HepG2 (cell line): ENCODE measurements around the gene SMYD1. TPM values are rescaled to one million over a fixed set of nuclear protein-coding genes. Genes with fewer than 3 reads are reported as not detected.
A peak's percentile ranks its signal among the peaks of the same experiment; 100 is the strongest.

Source experiments
- CAMTA2 ChIP-seq: sonication (generic); formaldehyde crosslinking; IDR thresholded peaks from 2 replicates; pipeline ENCODE4 v1.4.0; 2020; ENCODE audit warnings: mild to moderate bottlenecking, missing genetic modification reagents, borderline replicate concordance
- EP300 ChIP-seq, 3 experiments: sonication (generic) in 1 of 3; formaldehyde crosslinking in 1 of 3; IDR thresholded peaks; 2 replicates each; pipeline versions ENCODE4 v1.5.1 to v1.6.1; 2011 to 2020; ENCODE audit warnings: low read depth in 2 of 3, low read length in 2 of 3, borderline replicate concordance in 1 of 3, improper control_type of control experiment in 1 of 3, mild to moderate bottlenecking in 1 of 3, missing genetic modification reagents in 1 of 3, moderate library complexity in 1 of 3
- FOXJ3 ChIP-seq: sonication (generic); formaldehyde crosslinking; IDR thresholded peaks from 2 replicates; pipeline ENCODE4 v1.4.0; 2020; ENCODE audit warnings: missing genetic modification reagents, mild to moderate bottlenecking, borderline replicate concordance
- MBD4 ChIP-seq: IDR thresholded peaks from 2 replicates; pipeline ENCODE4 v1.6.1; 2012; ENCODE audit warnings: low read length, inconsistent platforms, borderline replicate concordance
- POLR2AphosphoS5 ChIP-seq: IDR thresholded peaks from 2 replicates; pipeline ENCODE4 v1.6.1; 2012; ENCODE audit warnings: low read depth, low read length
- ZNF430 ChIP-seq: sonication (generic); formaldehyde crosslinking; IDR thresholded peaks from 2 replicates; pipeline ENCODE4 v1.9.0; 2021; ENCODE audit warnings: mild to moderate bottlenecking, missing genetic modification reagents
- ZNF567 ChIP-seq: sonication (generic); formaldehyde crosslinking; IDR thresholded peaks from 2 replicates; pipeline ENCODE4 v1.8.1; 2023; ENCODE audit warnings: mild to moderate bottlenecking, missing genetic modification reagents, borderline replicate concordance
- ZNF761 ChIP-seq: sonication (generic); formaldehyde crosslinking; conservative IDR thresholded peaks from 2 replicates; pipeline ENCODE4 v1.4.0; 2020; ENCODE audit warnings: mild to moderate bottlenecking, missing genetic modification reagents
- ZNF788 ChIP-seq: sonication (generic); formaldehyde crosslinking; IDR thresholded peaks from 2 replicates; pipeline ENCODE4 v1.5.0; 2020; ENCODE audit warnings: mild to moderate bottlenecking, missing genetic modification reagents, borderline replicate concordance
- polyA plus RNA-seq, 8 experiments: library from polyadenylated mRNA; depleted of rRNA in 3 of 8; stranded (reverse) in 7 of 8; unstranded in 1 of 8; fragments of >200 nt; fragmentation: Illumina TruSeq in 4 of 8; extraction: Trizol in 4 of 8; gene quantifications; 2 replicates each; pipeline versions ENCODE4 v1.2.1 to v1.2.3, GENCODE V29; 2011 to 2016; ENCODE audit warnings: low read depth in 4 of 8, missing spikeins in 1 of 8, mixed read lengths in 1 of 8; ENCODE audit not compliant: insufficient read depth in 1 of 8
- total RNA-seq, 5 experiments: library from RNA; depleted of rRNA; stranded (reverse); fragments of >200 nt; fragmentation: Illumina TruSeq; extraction: Trizol; gene quantifications; 2 replicates each; pipeline ENCODE4 v1.2.3, GENCODE V29; 2016; ENCODE audit warnings: low read depth in 1 of 5
- TF ChIP-seq, protein P1 (sequence below): sonication (generic); formaldehyde crosslinking; IDR thresholded peaks from 2 replicates; pipeline ENCODE4 v1.4.0; 2020; ENCODE audit warnings: mild to moderate bottlenecking, missing genetic modification reagents
- TF ChIP-seq, protein P2 (sequence below): sonication (generic); formaldehyde crosslinking; IDR thresholded peaks from 2 replicates; pipeline ENCODE4 v1.4.0; 2020; ENCODE audit warnings: missing genetic modification reagents
- TF ChIP-seq, protein P3 (sequence below): sonication (generic); formaldehyde crosslinking; IDR thresholded peaks from 2 replicates; pipeline ENCODE4 v1.4.0; 2020; ENCODE audit warnings: mild to moderate bottlenecking, missing genetic modification reagents
- TF ChIP-seq, protein P4 (sequence below): IDR thresholded peaks from 2 replicates; pipeline ENCODE4 v1.6.1; 2016; ENCODE audit warnings: low read depth, borderline replicate concordance
- TF ChIP-seq, protein P5 (sequence below): sonication (generic); formaldehyde crosslinking; IDR thresholded peaks from 2 replicates; pipeline ENCODE4 v1.4.0; 2020; ENCODE audit warnings: missing genetic modification reagents
- TF ChIP-seq, protein P6 (sequence below): sonication (generic); formaldehyde crosslinking; IDR thresholded peaks from 2 replicates; pipeline ENCODE4 v1.4.0; 2020; ENCODE audit warnings: mild to moderate bottlenecking, missing genetic modification reagents
- TF ChIP-seq, protein P7 (sequence below): sonication (generic); formaldehyde crosslinking; conservative IDR thresholded peaks from 2 replicates; pipeline ENCODE4 v1.4.0; 2020; ENCODE audit warnings: missing genetic modification reagents
- TF ChIP-seq, protein P8 (sequence below): sonication (generic); formaldehyde crosslinking; IDR thresholded peaks from 2 replicates; pipeline ENCODE4 v1.8.0; 2022; ENCODE audit warnings: missing genetic modification reagents, mild to moderate bottlenecking, inconsistent platforms, borderline replicate concordance

The SMYD1 gene
- total and polyA plus RNA-seq, 2 of the 13 experiments (the other 11 are each of a cell fraction or from before 2014, with no cell fraction given) = not detected

DNA sequence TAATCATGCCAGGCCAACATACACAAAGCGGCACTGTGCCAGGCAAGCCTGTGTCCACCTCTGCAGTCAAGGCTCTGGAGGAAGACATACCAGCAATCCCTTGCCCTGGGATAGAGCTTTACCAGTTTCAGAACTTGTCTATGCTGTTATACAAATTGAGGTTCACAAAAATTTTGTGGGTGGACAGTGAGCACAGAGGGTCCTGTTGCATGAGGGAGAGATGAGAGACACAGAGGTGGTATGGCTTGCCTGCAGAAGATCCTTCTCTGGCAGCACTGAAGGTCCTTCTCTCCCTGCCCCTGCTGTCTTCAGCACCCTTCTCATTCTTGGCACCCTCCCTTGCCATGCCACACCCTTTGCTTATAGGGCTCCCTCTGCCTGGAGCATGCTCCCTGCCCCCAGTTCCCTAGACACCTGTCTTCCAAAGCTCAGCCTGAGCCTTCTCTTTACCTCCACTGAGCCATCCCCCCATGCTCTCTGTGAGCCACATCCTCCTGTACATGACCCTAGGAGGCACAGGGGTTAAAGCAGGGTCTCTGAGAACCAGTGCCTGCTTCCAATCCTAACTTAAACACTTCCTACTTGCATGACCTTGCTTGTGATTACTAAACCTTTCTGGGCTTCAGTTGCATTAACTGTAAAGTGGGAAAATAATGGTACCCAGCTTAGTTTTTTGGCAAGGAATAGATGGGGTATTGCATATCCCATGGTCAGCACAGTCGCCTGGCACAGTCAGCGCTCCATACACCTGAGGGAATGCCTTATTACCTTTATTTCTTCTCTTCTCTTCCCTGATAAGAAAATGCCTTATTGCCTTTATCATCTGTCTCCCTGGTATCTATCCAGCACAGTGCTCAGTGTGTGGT, 59.4 kb downstream of the SMYD1 start (continued):
- TF ChIP-seq, protein P1, sequence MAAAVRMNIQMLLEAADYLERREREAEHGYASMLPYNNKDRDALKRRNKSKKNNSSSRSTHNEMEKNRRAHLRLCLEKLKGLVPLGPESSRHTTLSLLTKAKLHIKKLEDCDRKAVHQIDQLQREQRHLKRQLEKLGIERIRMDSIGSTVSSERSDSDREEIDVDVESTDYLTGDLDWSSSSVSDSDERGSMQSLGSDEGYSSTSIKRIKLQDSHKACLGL = no peak
- TF ChIP-seq, protein P2, sequence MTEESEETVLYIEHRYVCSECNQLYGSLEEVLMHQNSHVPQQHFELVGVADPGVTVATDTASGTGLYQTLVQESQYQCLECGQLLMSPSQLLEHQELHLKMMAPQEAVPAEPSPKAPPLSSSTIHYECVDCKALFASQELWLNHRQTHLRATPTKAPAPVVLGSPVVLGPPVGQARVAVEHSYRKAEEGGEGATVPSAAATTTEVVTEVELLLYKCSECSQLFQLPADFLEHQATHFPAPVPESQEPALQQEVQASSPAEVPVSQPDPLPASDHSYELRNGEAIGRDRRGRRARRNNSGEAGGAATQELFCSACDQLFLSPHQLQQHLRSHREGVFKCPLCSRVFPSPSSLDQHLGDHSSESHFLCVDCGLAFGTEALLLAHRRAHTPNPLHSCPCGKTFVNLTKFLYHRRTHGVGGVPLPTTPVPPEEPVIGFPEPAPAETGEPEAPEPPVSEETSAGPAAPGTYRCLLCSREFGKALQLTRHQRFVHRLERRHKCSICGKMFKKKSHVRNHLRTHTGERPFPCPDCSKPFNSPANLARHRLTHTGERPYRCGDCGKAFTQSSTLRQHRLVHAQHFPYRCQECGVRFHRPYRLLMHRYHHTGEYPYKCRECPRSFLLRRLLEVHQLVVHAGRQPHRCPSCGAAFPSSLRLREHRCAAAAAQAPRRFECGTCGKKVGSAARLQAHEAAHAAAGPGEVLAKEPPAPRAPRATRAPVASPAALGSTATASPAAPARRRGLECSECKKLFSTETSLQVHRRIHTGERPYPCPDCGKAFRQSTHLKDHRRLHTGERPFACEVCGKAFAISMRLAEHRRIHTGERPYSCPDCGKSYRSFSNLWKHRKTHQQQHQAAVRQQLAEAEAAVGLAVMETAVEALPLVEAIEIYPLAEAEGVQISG (CRISPR knock-in tag) = no peak
- TF ChIP-seq, protein P3, sequence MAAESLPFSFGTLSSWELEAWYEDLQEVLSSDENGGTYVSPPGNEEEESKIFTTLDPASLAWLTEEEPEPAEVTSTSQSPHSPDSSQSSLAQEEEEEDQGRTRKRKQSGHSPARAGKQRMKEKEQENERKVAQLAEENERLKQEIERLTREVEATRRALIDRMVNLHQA (CRISPR knock-in tag) = no peak
- TF ChIP-seq FOXJ3 (CRISPR knock-in tag) = no peak
- TF ChIP-seq CAMTA2 (CRISPR knock-in tag) = no peak; the same call in 1 of the 2 replicates
- TF ChIP-seq EP300 (IDR thresholded peaks at IDR 0.05; ENCODE audit: low read depth in 2 of 2, low read length in 2 of 2) = 0 out of 4 replicates have a peak, but pooled peaks of 1 of the 2 experiments have one; percentile 6
- TF ChIP-seq EP300 (CRISPR knock-in tag; IDR thresholded peaks at IDR 0.05; ENCODE audit: borderline replicate concordance) = no peak
- TF ChIP-seq, protein P4, sequence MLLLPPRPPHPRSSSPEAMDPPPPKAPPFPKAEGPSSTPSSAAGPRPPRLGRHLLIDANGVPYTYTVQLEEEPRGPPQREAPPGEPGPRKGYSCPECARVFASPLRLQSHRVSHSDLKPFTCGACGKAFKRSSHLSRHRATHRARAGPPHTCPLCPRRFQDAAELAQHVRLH = no peak; the same call in 1 of the 2 replicates
- TF ChIP-seq, protein P5, sequence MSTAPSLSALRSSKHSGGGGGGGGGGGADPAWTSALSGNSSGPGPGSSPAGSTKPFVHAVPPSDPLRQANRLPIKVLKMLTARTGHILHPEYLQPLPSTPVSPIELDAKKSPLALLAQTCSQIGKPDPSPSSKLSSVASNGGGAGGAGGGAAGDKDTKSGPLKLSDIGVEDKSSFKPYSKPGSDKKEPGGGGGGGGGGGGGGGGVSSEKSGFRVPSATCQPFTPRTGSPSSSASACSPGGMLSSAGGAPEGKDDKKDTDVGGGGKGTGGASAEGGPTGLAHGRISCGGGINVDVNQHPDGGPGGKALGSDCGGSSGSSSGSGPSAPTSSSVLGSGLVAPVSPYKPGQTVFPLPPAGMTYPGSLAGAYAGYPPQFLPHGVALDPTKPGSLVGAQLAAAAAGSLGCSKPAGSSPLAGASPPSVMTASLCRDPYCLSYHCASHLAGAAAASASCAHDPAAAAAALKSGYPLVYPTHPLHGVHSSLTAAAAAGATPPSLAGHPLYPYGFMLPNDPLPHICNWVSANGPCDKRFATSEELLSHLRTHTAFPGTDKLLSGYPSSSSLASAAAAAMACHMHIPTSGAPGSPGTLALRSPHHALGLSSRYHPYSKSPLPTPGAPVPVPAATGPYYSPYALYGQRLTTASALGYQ (CRISPR knock-in tag) = 0 out of 2 replicates have a peak, but pooled peaks have one; percentile 11
- 0 out of 2 replicates have a peak, but pooled peaks have one; percentile 74 for TF ChIP-seq ZNF430 (CRISPR knock-in tag)
- TF ChIP-seq, protein P6, sequence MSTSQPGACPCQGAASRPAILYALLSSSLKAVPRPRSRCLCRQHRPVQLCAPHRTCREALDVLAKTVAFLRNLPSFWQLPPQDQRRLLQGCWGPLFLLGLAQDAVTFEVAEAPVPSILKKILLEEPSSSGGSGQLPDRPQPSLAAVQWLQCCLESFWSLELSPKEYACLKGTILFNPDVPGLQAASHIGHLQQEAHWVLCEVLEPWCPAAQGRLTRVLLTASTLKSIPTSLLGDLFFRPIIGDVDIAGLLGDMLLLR (CRISPR knock-in tag) = 0 out of 2 replicates have a peak, but pooled peaks have one; percentile 5
- TF ChIP-seq, protein P7, sequence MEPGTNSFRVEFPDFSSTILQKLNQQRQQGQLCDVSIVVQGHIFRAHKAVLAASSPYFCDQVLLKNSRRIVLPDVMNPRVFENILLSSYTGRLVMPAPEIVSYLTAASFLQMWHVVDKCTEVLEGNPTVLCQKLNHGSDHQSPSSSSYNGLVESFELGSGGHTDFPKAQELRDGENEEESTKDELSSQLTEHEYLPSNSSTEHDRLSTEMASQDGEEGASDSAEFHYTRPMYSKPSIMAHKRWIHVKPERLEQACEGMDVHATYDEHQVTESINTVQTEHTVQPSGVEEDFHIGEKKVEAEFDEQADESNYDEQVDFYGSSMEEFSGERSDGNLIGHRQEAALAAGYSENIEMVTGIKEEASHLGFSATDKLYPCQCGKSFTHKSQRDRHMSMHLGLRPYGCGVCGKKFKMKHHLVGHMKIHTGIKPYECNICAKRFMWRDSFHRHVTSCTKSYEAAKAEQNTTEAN (CRISPR knock-in tag) = no peak
- 0 out of 2 replicates have a peak, but pooled peaks have one; percentile 16 for TF ChIP-seq ZNF761 (CRISPR knock-in tag)
- no peak for TF ChIP-seq ZNF567 (CRISPR knock-in tag)
- peak; percentile 51; the same call in 1 of the 2 replicates for TF ChIP-seq MBD4
- TF ChIP-seq POLR2AphosphoS5 = peak; percentile 79
- TF ChIP-seq, protein P8, sequence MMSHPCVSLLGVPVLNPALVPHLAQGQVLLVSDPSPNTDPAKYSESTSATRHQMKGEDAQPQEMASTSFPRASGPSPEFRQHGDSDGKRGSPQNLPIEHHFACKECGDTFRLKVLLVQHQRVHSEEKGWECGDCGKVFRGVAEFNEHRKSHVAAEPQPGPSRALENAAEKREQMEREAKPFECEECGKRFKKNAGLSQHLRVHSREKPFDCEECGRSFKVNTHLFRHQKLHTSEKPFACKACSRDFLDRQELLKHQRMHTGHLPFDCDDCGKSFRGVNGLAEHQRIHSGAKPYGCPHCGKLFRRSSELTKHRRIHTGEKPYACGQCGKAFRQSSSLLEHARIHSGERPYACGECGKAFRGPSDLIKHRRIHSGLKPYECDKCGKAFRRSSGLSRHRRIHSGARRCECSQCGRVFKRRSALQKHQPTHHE (CRISPR knock-in tag) = peak; percentile 77; the same call in 1 of the 2 replicates
- TF ChIP-seq ZNF788 (CRISPR knock-in tag) = no peak
